ENCODE results near the gene PNLIPRP3. TPM values are rescaled to one million over a fixed set of nuclear protein-coding genes. Genes with fewer than 3 reads are reported as not detected.

PNLIPRP3 gene
- total RNA-seq, 1 experiment from 2014 or later = not detected

- Histone ChIP-seq H4K91ac (ENCODE audit: insufficient read length, low read depth, low read length) (no peak overlapping the region), H3K14ac (ENCODE audit: insufficient read depth, low read length) (no peak overlapping the region), H2BK120ac (ENCODE audit: low read depth, low read length, poor library complexity, severe bottlenecking) (no peak overlapping the region), H3K27ac (ENCODE audit: insufficient read length, low read depth, low read length) (no peak overlapping the region), H2AFZ (ENCODE audit: low read length) (no peak overlapping the region), H2BK15ac (ENCODE audit: low read depth, low read length) (no peak overlapping the region), H3K9ac (ENCODE audit: extremely low read depth, insufficient read length, low read length) (no peak overlapping the region), H3T11ph (ENCODE audit: low read length) (no peak overlapping the region), H3K18ac (ENCODE audit: insufficient read length, low read depth, low read length) (no peak overlapping the region), H3K79me1 (ENCODE audit: insufficient read depth, low read depth, low read length, poor library complexity, severe bottlenecking) (no peaks in the 10 kb centered on the region), H3K4ac (ENCODE audit: low read depth, low read length) (no peak overlapping the region), H2BK5ac (ENCODE audit: insufficient read length, low read length) (no peak overlapping the region), H2BK20ac (ENCODE audit: low read depth, low read length, poor library complexity, severe bottlenecking) (no peak overlapping the region), H3K56ac (ENCODE audit: insufficient read length, low read depth, low read length) (no peak overlapping the region), H3K79me2 (ENCODE audit: insufficient read depth, low read length) (no peaks in the 10 kb centered on the region), H3K23ac (ENCODE audit: insufficient read length, low read depth, low read length) (no peak overlapping the region), H3K4me2 (ENCODE audit: insufficient read depth, insufficient read length, low read length) (no peak overlapping the region), H2AK5ac (ENCODE audit: insufficient read length, low read length) (no peak overlapping the region), H4K20me1 (ENCODE audit: control insufficient read depth, insufficient read depth, insufficient read length) (no peaks in the 10 kb centered on the region), H3K27me3 (ENCODE audit: insufficient read depth, low read length) (no peaks in the 10 kb centered on the region), H4K8ac (replicated peaks; ENCODE audit: insufficient read length, low read depth, low read length) (no peak overlapping the region), H4K5ac (ENCODE audit: insufficient read length, low read depth, low read length) (no peak overlapping the region), H3K23me2 (ENCODE audit: insufficient read length, low read depth, low read length, poor library complexity, severe bottlenecking) (no peaks in the 10 kb centered on the region), H3K9me3 (ENCODE audit: control insufficient read depth, low read depth, low read length) (no peaks in the 10 kb centered on the region), H2BK12ac (ENCODE audit: insufficient read length, low read depth, low read length) (no peak overlapping the region), H3K4me1 (ENCODE audit: insufficient read depth, low read length) (no peaks in the 10 kb centered on the region)
- DNase-seq = no peak
- no peaks in the 10 kb centered on the region; the same call in 1 of the 2 replicates for H3K27me3 Mint-ChIP-seq (ENCODE audit: low read depth)
- no peak for TF ChIP-seq CTCF (conservative IDR thresholded peaks at IDR 0.05)
- peaks cover 15 to 32% of the 10 kb centered on the region in 2 experiments; a peak in 4 of 5 replicates for H3K9me3 Mint-ChIP-seq
- peaks cover 7 to 29% of the 10 kb centered on the region in 2 experiments for H3K4me1 Mint-ChIP-seq
- no CpG with 5 or more reads among the region's 1 CpG for WGBS (ENCODE audit: extremely low coverage, insufficient read length, low lambda C conversion rate)
- peaks cover 8 to 16% (median 9%) of the 10 kb centered on the region in 3 experiments for H3K36me3 Mint-ChIP-seq (ENCODE audit: insufficient read depth in 1 of 3, low read depth in 3 of 3)
- H3K4me3 Mint-ChIP-seq = no peak overlapping the region
- peak overlapping the region; percentile 24 to 89 (median 72); a peak in 5 of 7 replicates for H3K27ac Mint-ChIP-seq
These were observed 24.2 kb downstream of the PNLIPRP3 start for GRCh38 chr10:116451711-116452337.
